ENCODE data around the gene ZNF132.

DNA sequence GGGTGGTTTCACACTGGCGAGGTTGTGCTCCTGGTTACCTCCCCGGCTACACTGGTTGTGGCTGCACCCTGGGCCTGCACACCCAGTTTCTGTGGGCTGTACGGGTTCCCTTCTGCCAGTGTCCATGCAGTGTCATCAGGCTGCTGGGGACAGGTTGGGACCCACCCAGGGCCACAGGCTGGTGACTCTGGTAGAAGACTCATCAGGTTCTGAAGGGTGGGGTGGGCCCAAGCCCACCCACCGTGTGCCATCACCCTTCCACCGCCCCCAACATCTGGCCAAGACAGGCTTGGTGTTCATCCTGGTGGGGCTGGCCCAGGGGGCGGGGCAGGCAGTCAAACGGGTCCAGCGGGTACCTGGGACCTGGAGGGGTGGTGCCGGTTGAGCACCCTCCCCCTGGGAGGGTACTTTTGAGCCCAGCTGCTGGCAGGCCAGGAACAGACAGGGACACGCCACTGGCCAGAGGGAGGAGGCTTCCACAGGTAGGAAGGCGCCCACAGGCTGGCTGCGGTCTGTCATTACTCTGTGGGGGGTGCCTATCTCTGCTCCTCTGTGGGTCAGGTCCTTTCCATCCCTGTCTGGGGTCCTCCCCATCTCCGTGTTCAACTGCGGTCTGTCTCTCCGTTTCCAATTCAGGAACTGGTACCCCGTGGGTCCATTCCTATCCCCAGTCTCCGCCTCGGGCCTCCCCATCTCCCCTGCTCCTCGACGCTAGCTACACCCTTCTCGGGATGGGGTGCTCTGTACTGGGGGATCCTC lies 44.6 kb downstream of the ZNF132 start, which contains the start of gene RNF225:
- TF ChIP-seq, protein P1, sequence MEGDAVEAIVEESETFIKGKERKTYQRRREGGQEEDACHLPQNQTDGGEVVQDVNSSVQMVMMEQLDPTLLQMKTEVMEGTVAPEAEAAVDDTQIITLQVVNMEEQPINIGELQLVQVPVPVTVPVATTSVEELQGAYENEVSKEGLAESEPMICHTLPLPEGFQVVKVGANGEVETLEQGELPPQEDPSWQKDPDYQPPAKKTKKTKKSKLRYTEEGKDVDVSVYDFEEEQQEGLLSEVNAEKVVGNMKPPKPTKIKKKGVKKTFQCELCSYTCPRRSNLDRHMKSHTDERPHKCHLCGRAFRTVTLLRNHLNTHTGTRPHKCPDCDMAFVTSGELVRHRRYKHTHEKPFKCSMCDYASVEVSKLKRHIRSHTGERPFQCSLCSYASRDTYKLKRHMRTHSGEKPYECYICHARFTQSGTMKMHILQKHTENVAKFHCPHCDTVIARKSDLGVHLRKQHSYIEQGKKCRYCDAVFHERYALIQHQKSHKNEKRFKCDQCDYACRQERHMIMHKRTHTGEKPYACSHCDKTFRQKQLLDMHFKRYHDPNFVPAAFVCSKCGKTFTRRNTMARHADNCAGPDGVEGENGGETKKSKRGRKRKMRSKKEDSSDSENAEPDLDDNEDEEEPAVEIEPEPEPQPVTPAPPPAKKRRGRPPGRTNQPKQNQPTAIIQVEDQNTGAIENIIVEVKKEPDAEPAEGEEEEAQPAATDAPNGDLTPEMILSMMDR (IDR thresholded peaks at IDR 0.05): no peak
- no peak for TF ChIP-seq POLR2AphosphoS5 (IDR thresholded peaks at IDR 0.05)

All from gastroesophageal sphincter (tissue), 3 donors.